Esophagus squamous epithelium (tissue), 5 donors: Measurements from ENCODE around the gene NCAPD2. TPM values are rescaled to one million over a fixed set of nuclear protein-coding genes. Genes with fewer than 3 reads are reported as not detected.
"Not testable (repeated sequence)": the region's sequence is repeated elsewhere in the genome, so short reads cannot be mapped to it uniquely, and the experiment has no call there.

Experiments used
- DNase-seq: peaks from one replicate; lab custom pipeline; 2025; lab: John Stamatoyannopoulos, UW
- H3K27ac ChIP-seq, 4 donors: fragments of 200-600 bp; sonication (generic); one replicate each; pipeline ENCODE4 v1.5.1; 2016 to 2019; ENCODE audit warnings: mild to moderate bottlenecking in 1 of 4
- H3K27me3 ChIP-seq, 4 donors: fragments of 200-600 bp; sonication (generic); 1 replicate in 3 of 4; 2 replicates in 1 of 4; pipeline versions ENCODE4 v1.5.1 to v1.6.0; 2017 to 2021; ENCODE audit warnings: antibody characterized with exemption in 1 of 4
- H3K36me3 ChIP-seq, 3 donors: fragments of 200-600 bp; sonication (generic); one replicate each; pipeline ENCODE4 v1.5.1; 2016 to 2019
- H3K4me1 ChIP-seq, 3 donors: fragments of 200-600 bp; sonication (generic); one replicate each; pipeline ENCODE4 v1.5.1; 2017 to 2019
- H3K4me3 ChIP-seq, 4 donors: fragments of 200-600 bp; sonication (generic); 1 replicate in 3 of 4; 2 replicates in 1 of 4; pipeline ENCODE4 v1.5.1; 2016 to 2019; ENCODE audit warnings: mild to moderate bottlenecking in 2 of 4, moderate library complexity in 1 of 4
- H3K9me3 ChIP-seq, 3 donors: fragments of 200-600 bp; sonication (generic); one replicate each; pipeline ENCODE4 v1.5.1; 2016 to 2019
- POLR2A ChIP-seq, 4 donors: fragments of 450-650 bp; IDR thresholded peaks; one replicate each; pipeline ENCODE4 v1.6.1; 2017; ENCODE audit warnings: antibody characterized with exemption in 4 of 4, mild to moderate bottlenecking in 4 of 4, moderate library complexity in 3 of 4
- WGBS, 2 donors: methylation state at CpG; one replicate each; pipeline ENCODE4 v1.1.5; 2018; 5-methylcytosine and 5-hydroxymethylcytosine counted together
- intact Hi-C: fragments of 100-400 bp; cut with DNase I; formaldehyde crosslinking; loops from one replicate; pipeline ENCODE4 v1.15.0; 2022
- total RNA-seq, 4 donors: library from RNA; depleted of rRNA; stranded (reverse); fragments of >200 nt; gene quantifications; one replicate each; pipeline ENCODE4 v1.1.0, GENCODE V29; 2016
- TF ChIP-seq, protein P1 (sequence below), 6 experiments: fragments of 450-650 bp in 4 of 6; fragments of 200-600 bp in 2 of 6; sonication (generic) in 2 of 6; IDR thresholded peaks; one replicate each; pipeline ENCODE4 v1.5.1; 2016 to 2019; ENCODE audit warnings: antibody characterized with exemption in 6 of 6, mild to moderate bottlenecking in 4 of 6, moderate library complexity in 4 of 6
- donor health status: DM: yes; HTN: yes; CAD: no.

The NCAPD2 gene
- total RNA-seq, 4 donors from 2014 or later = 25.6 to 73.2 (median 55.9) TPM

DNA sequence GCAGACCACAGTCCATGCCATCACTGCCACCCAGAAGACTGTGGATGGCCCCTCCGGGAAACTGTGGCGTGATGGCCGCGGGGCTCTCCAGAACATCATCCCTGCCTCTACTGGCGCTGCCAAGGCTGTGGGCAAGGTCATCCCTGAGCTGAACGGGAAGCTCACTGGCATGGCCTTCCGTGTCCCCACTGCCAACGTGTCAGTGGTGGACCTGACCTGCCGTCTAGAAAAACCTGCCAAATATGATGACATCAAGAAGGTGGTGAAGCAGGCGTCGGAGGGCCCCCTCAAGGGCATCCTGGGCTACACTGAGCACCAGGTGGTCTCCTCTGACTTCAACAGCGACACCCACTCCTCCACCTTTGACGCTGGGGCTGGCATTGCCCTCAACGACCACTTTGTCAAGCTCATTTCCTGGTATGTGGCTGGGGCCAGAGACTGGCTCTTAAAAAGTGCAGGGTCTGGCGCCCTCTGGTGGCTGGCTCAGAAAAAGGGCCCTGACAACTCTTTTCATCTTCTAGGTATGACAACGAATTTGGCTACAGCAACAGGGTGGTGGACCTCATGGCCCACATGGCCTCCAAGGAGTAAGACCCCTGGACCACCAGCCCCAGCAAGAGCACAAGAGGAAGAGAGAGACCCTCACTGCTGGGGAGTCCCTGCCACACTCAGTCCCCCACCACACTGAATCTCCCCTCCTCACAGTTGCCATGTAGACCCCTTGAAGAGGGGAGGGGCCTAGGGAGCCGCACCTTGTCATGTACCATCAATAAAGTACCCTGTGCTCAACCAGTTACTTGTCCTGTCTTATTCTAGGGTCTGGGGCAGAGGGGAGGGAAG is 43.9 kb downstream of the NCAPD2 start:
- H3K9me3 ChIP-seq, H3K27me3 ChIP-seq, DNase-seq: not testable (repeated sequence)
- peaks cover 13 to 35% (median 28%) of the 10 kb centered on the region in 3 donors for H3K36me3 ChIP-seq
- intact Hi-C loops = loop anchor here (5.0 to 10.0 kb wide), 2 partner anchors 63 to 110 kb away; partner anchors contain the start of gene VAMP1
- H3K4me3 ChIP-seq = peak overlapping the region in 1 of 4 donors; percentile 91
- H3K4me1 ChIP-seq = peaks cover 48 to 80% (median 48%) of the 10 kb centered on the region in 3 donors
- TF ChIP-seq, protein P1, sequence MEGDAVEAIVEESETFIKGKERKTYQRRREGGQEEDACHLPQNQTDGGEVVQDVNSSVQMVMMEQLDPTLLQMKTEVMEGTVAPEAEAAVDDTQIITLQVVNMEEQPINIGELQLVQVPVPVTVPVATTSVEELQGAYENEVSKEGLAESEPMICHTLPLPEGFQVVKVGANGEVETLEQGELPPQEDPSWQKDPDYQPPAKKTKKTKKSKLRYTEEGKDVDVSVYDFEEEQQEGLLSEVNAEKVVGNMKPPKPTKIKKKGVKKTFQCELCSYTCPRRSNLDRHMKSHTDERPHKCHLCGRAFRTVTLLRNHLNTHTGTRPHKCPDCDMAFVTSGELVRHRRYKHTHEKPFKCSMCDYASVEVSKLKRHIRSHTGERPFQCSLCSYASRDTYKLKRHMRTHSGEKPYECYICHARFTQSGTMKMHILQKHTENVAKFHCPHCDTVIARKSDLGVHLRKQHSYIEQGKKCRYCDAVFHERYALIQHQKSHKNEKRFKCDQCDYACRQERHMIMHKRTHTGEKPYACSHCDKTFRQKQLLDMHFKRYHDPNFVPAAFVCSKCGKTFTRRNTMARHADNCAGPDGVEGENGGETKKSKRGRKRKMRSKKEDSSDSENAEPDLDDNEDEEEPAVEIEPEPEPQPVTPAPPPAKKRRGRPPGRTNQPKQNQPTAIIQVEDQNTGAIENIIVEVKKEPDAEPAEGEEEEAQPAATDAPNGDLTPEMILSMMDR (IDR thresholded peaks at IDR 0.05) = peak; percentile 87 to 94 (median 90)
- peak overlapping the region; percentile 94 to 99 (median 98) for H3K27ac ChIP-seq
- WGBS, 2 donors = 4 to 9% methylated on average over 4 to 7 of the region's 17 CpGs

DNA sequence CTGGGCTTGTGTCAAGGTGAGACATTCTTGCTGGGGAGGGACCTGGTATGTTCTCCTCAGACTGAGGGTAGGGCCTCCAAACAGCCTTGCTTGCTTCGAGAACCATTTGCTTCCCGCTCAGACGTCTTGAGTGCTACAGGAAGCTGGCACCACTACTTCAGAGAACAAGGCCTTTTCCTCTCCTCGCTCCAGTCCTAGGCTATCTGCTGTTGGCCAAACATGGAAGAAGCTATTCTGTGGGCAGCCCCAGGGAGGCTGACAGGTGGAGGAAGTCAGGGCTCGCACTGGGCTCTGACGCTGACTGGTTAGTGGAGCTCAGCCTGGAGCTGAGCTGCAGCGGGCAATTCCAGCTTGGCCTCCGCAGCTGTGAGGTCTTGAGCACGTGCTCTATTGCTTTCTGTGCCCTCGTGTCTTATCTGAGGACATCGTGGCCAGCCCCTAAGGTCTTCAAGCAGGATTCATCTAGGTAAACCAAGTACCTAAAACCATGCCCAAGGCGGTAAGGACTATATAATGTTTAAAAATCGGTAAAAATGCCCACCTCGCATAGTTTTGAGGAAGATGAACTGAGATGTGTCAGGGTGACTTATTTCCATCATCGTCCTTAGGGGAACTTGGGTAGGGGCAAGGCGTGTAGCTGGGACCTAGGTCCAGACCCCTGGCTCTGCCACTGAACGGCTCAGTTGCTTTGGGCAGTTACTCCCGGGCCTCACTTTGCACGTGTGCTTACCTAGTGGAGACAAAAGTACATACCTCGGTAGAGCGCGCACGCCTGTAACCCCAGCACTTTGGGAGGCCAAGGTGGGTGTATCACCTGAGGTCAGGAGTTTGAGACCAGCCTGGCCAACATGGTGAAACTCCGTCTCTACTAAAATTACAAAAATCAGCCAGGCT is 44.8 kb downstream of the NCAPD2 start:
- WGBS, 2 donors = 57 to 58% methylated on average over 16 to 18 of the region's 24 CpGs
- Histone ChIP-seq H3K4me3 (no peak overlapping the region), H3K9me3 (no peaks in the 10 kb centered on the region), H3K27me3 (no peaks in the 10 kb centered on the region), H3K4me1 (peaks cover 42 to 71% (median 43%) of the 10 kb centered on the region in 3 donors), H3K27ac (peak overlapping the region; percentile 94 to 99 (median 98)), H3K36me3 (peaks cover 13 to 35% (median 28%) of the 10 kb centered on the region in 3 donors)
- DNase-seq = no peak
- intact Hi-C loops = loop anchor here (5.0 to 10.0 kb wide), 2 partner anchors 64 to 111 kb away; partner anchors contain the start of gene VAMP1
- no peak for TF ChIP-seq POLR2A (IDR thresholded peaks at IDR 0.05)
- TF ChIP-seq, protein P1 (IDR thresholded peaks at IDR 0.05) = no peak

DNA sequence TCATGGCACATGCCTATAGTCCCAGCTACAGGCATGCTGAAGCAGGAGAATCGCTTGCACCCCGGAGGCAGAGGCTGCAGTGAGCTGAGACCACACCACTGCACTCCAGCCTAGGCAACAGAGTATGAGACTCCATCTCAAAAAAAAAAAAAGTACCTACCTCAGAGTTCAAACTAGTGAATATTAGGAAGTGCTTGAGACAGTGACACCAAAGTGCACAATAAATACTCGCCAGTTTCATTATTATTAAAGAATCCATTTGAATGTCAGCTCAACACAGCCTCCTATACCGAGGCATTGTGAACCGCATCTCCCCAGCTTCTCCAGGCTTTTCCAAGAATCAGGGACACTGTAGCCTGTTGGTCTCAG is 45.4 kb downstream of the NCAPD2 start:
- DNase-seq = no peak
- Histone ChIP-seq H3K27ac (peak overlapping the region; percentile 88 to 99 (median 96)), H3K9me3 (no peaks in the 10 kb centered on the region), H3K4me3 (no peak overlapping the region), H3K36me3 (peaks cover 13 to 38% (median 28%) of the 10 kb centered on the region in 3 donors), H3K27me3 (no peaks in the 10 kb centered on the region), H3K4me1 (peaks cover 42 to 66% (median 43%) of the 10 kb centered on the region in 3 donors)
- intact Hi-C loops = loop anchor here (5.0 to 10.0 kb wide), 2 partner anchors 64 to 112 kb away; partner anchors contain the start of gene VAMP1
- TF ChIP-seq, protein P1 (IDR thresholded peaks at IDR 0.05) = no peak
- no peak for TF ChIP-seq POLR2A (IDR thresholded peaks at IDR 0.05)
- WGBS, 2 donors = 39 to 44% methylated on average over 4 to 5 of the region's 5 CpGs

DNA sequence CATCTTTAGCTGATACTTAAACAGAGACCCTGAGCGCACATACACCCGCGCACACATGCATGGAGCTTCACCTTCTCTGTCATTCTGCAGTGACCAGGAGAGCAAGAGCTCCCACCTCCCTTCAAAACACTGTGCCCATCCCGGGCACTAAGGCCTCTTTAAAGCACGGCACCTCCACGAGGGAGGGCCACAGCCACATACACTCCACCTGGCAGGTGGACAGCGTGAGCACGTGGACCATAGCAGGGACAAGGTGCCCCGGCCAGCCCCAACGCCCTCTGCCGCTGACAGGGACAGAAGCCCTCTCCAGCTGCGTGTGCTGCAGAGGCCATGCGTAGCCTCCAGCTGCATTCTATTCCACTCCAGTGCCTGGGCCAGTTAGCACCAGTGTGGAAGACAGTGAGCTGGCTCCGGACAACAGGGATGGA is 45.8 kb downstream of the NCAPD2 start:
- peak overlapping the region in 1 of 4 donors; percentile 51 for H3K4me3 ChIP-seq
- H3K4me1 ChIP-seq = peaks cover 42 to 66% (median 43%) of the 10 kb centered on the region in 3 donors
- no peaks in the 10 kb centered on the region for H3K9me3 ChIP-seq
- intact Hi-C loops = loop anchor here (5.0 to 10.0 kb wide), 2 partner anchors 65 to 112 kb away; partner anchors contain the start of gene VAMP1
- TF ChIP-seq, protein P1 (IDR thresholded peaks at IDR 0.05) = no peak
- TF ChIP-seq POLR2A (IDR thresholded peaks at IDR 0.05) = no peak
- WGBS, 2 donors = 62 to 71% methylated on average over 3 to 5 of the region's 14 CpGs
- H3K27me3 ChIP-seq = no peaks in the 10 kb centered on the region
- peak overlapping the region; percentile 88 to 99 (median 96) for H3K27ac ChIP-seq
- H3K36me3 ChIP-seq = peaks cover 13 to 42% (median 28%) of the 10 kb centered on the region in 3 donors
- DNase-seq = no peak
